ENCODE measurements around the gene DQX1.

The DQX1 gene

DNA sequence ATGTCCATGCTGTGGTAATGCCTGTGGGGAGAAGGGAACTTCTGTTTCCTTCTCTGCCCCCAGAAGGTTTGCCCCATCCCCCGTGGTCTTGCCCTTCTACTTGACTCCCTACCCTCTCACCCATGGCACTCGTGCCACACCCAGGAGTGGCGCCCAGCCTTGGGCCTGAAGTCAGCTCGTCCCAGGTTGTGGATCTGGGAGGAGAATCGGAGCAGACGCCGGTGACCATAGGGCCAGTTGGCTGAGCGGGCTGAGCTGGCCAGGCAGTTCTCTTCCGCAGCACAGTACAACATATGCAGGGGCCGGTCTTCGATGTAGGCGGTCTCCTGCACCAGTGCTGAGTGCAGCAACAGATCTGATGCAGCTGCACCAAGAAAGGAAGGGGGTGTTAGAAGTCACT lies 8.4 kb upstream of the DQX1 start:
- TF ChIP-seq SIN3A (IDR thresholded peaks at IDR 0.05; ENCODE audit: borderline replicate concordance, insufficient read depth, low read length) (no peak), TAF1 (IDR thresholded peaks at IDR 0.05; ENCODE audit: borderline replicate concordance, insufficient read depth, low read length) (no peak), FOXP2 (optimal IDR thresholded peaks at IDR 0.05; ENCODE audit: borderline replicate concordance, extremely low read depth, extremely low read length, insufficient read depth) (no peak), POLR2AphosphoS5 (IDR thresholded peaks at IDR 0.05; ENCODE audit: low read depth, low read length) (no peak)
- TF ChIP-seq, protein P1, sequence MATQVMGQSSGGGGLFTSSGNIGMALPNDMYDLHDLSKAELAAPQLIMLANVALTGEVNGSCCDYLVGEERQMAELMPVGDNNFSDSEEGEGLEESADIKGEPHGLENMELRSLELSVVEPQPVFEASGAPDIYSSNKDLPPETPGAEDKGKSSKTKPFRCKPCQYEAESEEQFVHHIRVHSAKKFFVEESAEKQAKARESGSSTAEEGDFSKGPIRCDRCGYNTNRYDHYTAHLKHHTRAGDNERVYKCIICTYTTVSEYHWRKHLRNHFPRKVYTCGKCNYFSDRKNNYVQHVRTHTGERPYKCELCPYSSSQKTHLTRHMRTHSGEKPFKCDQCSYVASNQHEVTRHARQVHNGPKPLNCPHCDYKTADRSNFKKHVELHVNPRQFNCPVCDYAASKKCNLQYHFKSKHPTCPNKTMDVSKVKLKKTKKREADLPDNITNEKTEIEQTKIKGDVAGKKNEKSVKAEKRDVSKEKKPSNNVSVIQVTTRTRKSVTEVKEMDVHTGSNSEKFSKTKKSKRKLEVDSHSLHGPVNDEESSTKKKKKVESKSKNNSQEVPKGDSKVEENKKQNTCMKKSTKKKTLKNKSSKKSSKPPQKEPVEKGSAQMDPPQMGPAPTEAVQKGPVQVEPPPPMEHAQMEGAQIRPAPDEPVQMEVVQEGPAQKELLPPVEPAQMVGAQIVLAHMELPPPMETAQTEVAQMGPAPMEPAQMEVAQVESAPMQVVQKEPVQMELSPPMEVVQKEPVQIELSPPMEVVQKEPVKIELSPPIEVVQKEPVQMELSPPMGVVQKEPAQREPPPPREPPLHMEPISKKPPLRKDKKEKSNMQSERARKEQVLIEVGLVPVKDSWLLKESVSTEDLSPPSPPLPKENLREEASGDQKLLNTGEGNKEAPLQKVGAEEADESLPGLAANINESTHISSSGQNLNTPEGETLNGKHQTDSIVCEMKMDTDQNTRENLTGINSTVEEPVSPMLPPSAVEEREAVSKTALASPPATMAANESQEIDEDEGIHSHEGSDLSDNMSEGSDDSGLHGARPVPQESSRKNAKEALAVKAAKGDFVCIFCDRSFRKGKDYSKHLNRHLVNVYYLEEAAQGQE (IDR thresholded peaks at IDR 0.05; ENCODE audit: insufficient read depth in 1 of 2, low read depth in 2 of 2, low read length in 2 of 2), result no peak

DNA sequence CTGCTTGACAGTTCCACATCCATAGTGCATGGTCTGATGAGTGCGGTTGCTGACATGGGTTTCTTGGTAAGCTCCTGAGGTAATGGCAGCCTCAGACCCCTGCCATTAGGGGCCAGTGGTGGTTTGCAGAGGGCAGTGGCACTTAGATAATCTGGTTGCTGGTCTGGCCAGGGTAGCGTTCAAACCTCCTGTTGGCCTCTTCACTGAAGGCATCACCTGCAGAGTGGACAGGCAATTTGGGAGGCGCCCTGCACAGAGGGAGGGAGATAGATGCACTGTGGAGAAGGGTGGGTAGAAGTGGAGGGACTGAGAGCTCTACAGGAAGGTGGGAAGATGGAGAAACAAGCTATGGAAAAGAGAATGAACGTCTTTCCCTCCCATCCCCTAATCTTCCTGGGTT lies 7.4 kb upstream of the DQX1 start:
- TF ChIP-seq TAF1 (IDR thresholded peaks at IDR 0.05; ENCODE audit: borderline replicate concordance, insufficient read depth, low read length) (no peak), POLR2AphosphoS5 (IDR thresholded peaks at IDR 0.05; ENCODE audit: low read depth, low read length) (no peak)

DNA sequence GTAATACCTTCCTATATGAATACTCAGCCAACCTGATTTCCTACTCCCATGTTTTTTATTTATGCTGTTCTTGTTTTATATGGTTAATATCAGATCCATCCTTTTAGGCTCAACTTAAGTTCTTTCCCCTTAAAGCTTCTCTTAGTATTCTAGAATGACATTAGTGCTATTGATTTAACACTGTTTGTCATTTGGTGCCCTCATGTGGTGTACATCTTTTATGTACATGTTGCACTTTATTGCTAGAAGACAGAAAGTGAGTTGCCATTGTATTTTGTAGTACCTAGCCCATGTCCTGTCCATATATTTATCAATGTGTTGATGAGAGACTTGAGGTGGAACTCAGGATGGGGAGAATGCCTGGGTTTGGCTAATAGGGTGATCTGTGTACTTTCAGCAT lies 6.2 kb upstream of the DQX1 start:
- TF ChIP-seq TAF1 (IDR thresholded peaks at IDR 0.05; ENCODE audit: borderline replicate concordance, insufficient read depth, low read length) (no peak), POLR2AphosphoS5 (IDR thresholded peaks at IDR 0.05; ENCODE audit: low read depth, low read length) (no peak), SIN3A (IDR thresholded peaks at IDR 0.05; ENCODE audit: borderline replicate concordance, insufficient read depth, low read length) (no peak), FOXP2 (optimal IDR thresholded peaks at IDR 0.05; ENCODE audit: borderline replicate concordance, extremely low read depth, extremely low read length, insufficient read depth) (no peak)
- TF ChIP-seq, protein P1 (IDR thresholded peaks at IDR 0.05; ENCODE audit: insufficient read depth in 1 of 2, low read depth in 2 of 2, low read length in 2 of 2), result no peak

DNA sequence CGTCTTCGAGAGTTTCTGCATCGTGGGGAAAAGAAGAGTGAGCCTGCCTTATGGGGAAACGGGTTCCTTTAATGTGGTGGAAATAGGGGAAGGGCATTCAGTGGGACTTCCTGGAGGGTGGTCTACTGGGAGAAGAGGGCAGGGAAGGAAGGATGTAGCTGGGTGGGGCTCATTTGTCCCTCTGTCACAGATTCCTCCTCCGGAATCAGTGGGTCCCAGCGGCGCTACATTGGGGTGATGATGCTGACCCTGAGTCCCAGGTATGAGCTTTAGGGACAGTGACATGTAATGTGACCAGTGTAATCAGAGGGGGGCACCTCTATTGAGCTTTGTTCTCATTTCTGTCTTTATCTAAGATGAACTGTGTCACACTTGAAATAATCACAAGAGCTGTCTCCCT lies 5.6 kb upstream of the DQX1 start:
- TF ChIP-seq TAF1 (IDR thresholded peaks at IDR 0.05; ENCODE audit: borderline replicate concordance, insufficient read depth, low read length) (no peak), FOXP2 (optimal IDR thresholded peaks at IDR 0.05; ENCODE audit: borderline replicate concordance, extremely low read depth, extremely low read length, insufficient read depth) (no peak), SIN3A (IDR thresholded peaks at IDR 0.05; ENCODE audit: borderline replicate concordance, insufficient read depth, low read length) (no peak), POLR2AphosphoS5 (IDR thresholded peaks at IDR 0.05; ENCODE audit: low read depth, low read length) (no peak)
- TF ChIP-seq, protein P1 (IDR thresholded peaks at IDR 0.05; ENCODE audit: insufficient read depth in 1 of 2, low read depth in 2 of 2, low read length in 2 of 2), result no peak

DNA sequence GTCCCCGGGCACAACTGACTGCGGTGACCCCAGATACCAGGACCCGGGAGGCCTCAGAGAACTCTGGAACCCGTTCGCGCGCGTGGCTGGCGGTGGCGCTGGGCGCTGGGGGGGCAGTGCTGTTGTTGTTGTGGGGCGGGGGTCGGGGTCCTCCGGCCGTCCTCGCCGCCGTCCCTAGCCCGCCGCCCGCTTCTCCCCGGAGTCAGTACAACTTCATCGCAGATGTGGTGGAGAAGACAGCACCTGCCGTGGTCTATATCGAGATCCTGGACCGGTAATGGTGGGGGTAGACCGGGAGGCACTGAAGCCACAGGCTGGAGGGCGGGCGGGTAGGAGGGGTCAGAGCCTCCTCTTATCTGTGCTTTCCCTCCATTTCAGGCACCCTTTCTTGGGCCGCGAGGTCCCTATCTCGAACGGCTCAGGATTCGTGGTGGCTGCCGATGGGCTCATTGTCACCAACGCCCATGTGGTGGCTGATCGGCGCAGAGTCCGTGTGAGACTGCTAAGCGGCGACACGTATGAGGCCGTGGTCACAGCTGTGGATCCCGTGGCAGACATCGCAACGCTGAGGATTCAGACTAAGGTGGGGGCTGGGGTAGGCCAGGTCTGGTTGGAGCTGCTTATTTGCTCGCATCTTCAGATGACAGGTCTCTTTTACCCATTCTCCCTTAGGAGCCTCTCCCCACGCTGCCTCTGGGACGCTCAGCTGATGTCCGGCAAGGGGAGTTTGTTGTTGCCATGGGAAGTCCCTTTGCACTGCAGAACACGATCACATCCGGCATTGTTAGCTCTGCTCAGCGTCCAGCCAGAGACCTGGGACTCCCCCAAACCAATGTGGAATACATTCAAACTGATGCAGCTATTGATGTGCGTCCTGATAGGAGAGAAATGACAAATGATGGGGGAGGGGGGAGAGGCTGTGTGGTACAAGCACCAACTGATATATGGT lies 4.5 kb upstream of the DQX1 start:
- no peak for TF ChIP-seq FOXP2 (optimal IDR thresholded peaks at IDR 0.05; ENCODE audit: borderline replicate concordance, extremely low read depth, extremely low read length, insufficient read depth)
- no peak for TF ChIP-seq TAF1 (IDR thresholded peaks at IDR 0.05; ENCODE audit: borderline replicate concordance, insufficient read depth, low read length)
- TF ChIP-seq SIN3A (IDR thresholded peaks at IDR 0.05; ENCODE audit: borderline replicate concordance, insufficient read depth, low read length), result peak; percentile 89; the same call in 1 of the 2 replicates
- no peak for TF ChIP-seq POLR2AphosphoS5 (IDR thresholded peaks at IDR 0.05; ENCODE audit: low read depth, low read length)
- TF ChIP-seq, protein P1 (IDR thresholded peaks at IDR 0.05; ENCODE audit: insufficient read depth in 1 of 2, low read depth in 2 of 2, low read length in 2 of 2), result no peak

All from PFSK-1 (cell line).